GM19324 (cell line): ENCODE results near the gene CDC25B.
"Not testable (repeated sequence)": the region's sequence is repeated elsewhere in the genome, so short reads cannot be mapped to it uniquely, and the experiment has no call there.

Experiments used
- ATAC-seq: cut with Tn5 transposase; IDR thresholded peaks from one replicate; pipeline ENCODE4 v1.9.1; 2021; ENCODE audit warnings: mild to moderate bottlenecking, moderate library complexity; ENCODE audit not compliant: unreplicated experiment, low FRiP score

CDC25B gene

DNA sequence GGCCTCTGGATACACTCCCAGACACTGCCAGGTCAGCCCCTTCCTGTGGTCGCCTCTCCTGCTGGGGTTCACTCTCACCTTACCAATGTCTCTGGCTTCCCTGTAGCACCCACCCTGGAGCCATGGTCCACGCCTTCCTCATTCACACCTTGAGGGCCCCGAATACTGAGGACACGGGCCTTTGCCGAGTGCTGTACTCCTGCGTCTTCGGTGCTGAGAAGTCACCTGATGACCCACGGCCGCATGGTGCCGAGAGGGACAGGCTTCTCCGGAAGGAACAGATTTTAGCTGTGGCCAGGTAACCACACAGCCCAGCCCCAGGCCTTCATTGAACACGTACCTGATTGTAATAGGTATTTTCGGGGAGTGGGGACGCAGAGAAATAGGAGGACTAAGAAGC lies 25.9 kb downstream of the CDC25B start:
- ATAC-seq: no peak

DNA sequence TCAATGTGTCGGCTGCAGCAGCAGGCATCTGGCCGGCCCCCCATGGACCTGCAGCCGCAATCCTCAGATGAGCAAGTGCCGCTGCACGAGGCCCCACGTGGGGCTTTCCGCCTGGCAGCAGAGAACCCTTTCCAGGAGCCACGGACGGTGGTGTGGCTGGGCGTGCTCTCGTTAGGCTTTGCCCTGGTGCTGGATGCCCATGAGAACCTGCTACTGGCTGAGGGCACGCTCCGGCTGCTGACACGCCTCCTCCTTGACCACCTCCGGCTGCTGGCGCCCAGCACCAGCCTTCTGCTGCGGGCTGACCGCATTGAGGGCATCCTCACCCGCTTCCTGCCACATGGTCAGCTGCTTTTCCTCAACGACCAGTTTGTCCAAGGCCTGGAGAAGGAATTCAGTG lies 27.8 kb downstream of the CDC25B start:
- ATAC-seq: no peak

DNA sequence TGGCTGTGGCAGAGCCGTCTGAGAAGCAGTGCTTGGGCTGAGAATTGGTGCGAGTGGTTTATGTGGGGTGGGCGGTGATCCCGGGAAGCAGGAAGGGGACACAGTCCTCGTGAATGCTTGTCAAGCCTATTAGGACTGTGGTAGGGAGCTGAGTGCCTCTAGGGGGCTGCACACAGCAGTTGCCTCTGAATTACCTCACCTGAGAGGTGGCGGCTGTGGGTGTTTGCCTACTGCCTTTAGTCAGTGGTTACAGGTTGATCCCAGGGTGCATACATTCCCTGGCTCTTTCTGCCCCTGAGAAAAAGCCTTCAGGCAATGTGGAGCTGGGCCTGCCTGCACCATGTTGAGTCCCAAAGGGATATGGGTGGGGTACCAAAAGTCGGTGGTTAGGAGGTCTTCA lies 29.4 kb downstream of the CDC25B start:
- no peak for ATAC-seq

DNA sequence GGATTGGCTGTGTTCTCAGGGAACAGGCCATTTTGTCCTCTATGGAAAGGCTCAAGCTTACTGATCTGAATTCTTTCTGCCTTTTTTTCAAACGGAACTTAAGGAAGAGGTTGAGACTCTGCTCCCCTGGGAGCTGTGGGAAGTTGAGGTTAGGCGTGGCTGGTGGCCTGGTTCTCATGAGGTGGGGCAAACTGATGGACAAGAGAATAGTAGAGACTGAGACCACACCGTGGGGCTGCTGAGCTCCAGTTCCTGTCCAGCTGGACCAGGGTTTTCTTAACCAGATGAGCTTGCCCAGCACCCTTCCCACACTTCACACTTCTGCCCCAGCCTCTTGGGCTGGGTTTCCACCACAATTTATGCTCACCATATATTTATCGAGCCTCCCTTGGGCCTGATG lies 30.3 kb downstream of the CDC25B start:
- no peak for ATAC-seq

DNA sequence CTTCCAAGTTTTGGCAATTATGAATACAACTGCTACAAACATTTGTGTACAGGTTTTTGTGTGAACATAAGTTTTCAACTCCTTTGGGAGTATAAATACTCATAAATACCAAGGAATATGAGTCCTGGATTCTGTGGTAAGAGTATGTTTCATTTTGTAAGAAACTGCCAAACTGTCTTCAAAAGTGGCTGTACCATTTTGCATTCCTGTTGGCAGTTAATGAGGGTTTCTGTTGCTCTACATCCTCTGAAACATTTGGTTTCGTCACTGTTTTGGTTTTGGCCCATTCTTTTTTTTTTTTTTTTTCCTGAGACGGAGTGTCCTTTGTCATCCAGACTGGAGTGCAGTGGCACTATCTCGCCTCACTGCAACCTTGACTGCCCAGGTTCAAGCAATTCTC lies 32.7 kb downstream of the CDC25B start:
- ATAC-seq: no peak

DNA sequence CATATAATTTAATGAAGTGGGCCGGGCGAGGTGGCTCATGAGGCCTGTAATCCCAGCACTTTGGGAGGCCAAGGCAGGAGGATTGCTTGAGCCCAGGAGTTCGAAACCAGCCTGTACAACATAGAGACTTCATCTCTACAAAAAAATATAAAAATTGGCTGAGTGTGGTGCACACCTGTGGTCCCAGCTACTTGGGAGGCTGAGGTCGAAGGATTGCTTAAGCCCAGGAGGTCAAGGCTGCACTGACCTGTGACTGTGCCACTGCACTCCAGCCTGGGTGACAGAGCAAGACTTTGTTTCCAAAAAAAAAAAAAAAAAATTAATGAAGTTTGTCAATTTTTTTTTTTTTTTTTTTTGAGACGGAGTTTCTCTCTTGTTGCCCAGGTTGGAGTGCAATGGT lies 33.8 kb downstream of the CDC25B start:
- not testable (repeated sequence) for ATAC-seq

DNA sequence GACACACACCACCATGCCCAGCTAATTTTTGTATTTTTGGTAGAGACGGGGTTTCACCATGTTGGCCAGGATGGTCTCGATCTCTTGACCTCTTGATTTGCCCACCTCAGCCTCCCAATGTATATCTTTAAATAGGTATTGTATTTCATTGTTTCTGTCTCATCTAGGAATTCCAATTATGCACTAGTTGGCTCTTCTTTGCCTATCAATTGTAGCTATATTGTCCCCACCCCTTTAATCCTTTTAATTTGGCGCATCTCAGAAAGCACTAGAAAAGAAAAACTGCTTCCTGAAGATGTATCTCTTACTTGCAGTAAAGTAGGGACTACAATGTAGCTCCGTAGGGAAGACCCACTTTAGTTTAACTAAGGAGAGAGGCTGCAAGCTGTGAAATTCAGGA lies 40.0 kb downstream of the CDC25B start:
- ATAC-seq: no peak

DNA sequence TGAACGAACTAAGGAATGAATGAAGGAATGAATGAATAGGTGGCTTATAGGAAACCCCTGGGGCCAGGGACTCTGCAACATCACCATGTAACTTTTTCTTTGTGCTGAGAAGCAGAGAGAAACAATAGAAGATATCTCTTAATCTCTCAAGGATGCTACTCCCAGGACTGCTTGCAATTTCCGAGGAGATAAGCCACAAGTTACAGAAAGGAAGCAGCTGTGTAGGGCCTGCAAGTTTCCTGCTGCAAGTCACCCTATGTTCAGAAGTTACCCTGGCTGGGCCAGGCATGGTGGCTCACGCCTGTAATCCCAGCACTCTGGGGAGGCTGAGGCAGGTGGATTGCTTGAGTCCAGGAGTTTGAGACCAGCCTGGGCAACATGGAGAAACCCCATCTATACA lies 43.2 kb downstream of the CDC25B start:
- no peak for ATAC-seq

DNA sequence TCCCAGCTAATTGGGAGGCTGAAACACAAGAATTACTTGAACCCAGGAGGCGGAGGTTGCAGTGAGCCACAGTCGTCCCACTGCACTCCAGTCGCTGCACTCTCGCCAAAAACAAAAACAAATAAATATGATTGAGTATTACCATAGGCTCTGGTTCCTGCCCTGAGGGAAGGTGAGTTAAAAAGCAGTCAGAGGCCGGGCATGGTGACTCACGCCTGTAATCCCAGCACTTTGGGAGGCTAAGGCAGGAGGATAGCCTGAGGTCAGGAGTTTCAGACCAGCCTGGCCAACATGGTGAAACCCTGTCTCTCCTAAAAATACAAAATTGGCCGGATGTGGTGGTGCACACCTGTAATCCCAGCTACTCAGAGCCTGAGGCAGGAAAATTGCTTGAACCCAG lies 44.1 kb downstream of the CDC25B start:
- ATAC-seq: not testable (repeated sequence)

DNA sequence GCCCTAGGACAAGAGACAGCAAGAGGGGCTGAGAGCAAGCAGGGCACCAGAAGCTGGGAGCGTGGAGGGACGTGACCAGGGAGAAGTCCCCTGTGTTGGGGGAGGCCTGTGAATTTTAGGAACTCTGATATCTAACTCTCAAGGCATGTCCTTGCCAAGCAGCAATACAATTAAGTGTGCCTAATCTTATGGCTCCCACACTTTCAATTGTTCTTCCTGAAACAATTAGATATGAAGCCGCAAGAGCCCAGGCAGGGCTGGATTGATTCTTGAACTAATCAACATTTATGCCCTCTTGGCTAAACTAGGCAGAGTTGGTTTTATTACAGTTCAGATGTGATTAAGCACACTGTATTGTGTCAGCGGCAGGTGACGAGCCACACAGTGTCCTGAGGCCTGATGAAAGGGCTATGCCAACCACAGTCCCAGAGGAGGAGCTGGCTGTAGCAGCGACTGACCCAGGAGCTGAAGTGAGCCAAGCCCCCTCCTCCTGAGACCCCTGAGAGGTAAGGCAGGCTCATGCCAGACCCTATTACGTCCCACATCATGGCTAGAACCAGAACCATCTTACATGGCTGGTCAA lies 46.3 kb downstream of the CDC25B start:
- no peak for ATAC-seq

DNA sequence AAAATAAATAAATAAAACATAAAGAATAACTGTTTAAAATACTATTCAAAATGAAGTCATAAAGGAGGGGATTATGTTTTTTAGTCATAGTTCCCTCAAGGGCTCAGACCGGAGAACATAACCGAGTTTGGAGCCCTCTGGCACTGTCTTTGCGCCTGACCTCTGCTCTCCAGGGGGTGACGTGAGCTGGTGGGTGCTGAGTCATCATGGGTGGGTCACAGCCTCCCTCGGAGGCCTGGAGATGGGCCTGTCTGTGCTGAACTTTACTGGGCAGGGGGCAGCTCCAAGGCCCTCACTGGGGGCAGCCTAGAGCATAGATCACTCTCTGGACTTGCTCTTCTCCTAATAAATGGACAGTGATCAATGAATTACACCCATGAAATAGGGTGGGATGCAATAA lies 47.4 kb downstream of the CDC25B start:
- no peak for ATAC-seq

DNA sequence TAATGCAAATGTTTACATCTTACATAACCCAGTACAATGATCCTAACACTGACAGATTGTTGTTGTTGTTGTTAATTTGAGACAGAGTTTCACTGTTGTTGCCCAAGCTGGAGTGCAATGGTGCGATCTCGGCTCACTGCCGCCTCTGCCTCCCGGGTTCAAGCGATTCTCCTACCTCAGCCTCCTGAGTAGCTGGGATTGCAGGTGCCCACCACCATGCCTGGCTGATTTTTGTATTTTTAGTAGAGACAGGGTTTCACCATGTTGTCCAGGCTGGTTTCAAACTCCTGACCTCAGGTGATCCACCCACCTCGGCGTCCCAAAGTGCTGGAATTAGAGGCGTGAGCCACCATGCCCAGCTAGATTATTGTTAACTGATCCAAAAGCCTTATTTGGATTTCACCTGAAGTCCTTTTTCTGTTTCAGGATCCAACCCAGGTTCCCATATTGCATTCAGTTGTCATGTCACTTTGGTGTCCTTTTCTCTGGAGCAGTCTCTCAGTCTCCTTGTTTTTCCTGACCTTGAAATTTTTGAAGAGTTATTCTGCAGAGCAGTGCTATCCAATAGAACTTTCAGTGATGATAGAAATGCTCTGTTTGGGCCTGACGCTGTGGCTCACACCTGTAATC lies 48.0 kb downstream of the CDC25B start:
- ATAC-seq: not testable (repeated sequence)

DNA sequence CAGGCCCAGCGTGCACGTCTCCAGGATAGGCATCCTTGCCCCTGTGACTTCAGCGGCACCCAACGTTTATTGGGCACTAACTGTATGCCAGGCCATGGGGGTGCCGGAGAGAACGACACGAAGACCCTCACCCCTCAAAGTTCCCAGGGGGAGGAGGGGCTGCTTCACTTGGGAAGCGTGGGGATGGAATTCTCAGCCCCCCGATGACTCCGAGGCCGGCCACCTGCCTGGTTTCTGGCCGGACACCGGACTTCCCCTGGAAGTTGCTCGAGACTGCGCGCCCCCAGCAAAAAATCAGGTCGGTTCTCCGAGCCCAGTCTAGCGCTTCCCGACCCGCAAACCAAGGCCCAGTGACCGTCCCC lies 50.2 kb downstream of the CDC25B start:
- peak; percentile 13 for ATAC-seq

DNA sequence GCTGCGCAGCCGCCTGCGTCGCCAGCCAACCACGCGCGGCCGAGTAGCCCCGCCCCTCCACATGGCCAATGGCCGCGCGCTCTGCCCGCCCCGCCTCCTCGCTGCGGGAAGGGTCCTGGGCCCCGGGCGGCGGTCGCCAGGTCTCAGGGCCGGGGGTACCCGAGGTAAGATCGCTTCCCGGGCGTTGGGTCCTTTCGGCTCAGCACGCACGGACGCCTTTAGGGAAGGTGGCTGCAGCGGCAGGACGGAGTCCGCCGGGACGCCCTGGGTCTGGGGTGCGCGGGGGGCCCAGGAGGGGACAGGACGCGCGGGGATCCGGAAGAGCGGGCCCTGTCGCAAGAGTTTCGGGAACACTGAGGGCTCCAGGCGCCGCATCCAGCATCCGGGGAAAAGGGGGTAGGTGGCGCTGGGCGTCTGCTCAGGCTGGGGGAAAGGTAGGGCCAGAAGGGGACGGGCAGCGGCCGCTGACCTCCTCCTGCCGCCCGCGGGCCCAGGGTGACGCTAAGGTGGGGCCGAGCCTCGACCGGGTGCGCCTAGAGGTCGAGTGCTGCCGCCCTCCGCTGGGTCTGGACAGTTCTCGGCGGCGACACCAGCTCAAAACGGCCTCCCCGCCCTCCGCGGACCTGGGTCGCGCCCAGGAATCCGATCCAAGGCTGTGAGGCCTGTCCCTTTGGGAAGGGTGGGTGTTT lies 50.8 kb downstream of the CDC25B start, which contains the start of gene MAVS:
MAVS (plus strand) TSS at position 95 of the 689 bp plus-strand sequence. CDS start 7,791 bp downstream, outside the sequence.
- peak; percentile 94 for ATAC-seq

DNA sequence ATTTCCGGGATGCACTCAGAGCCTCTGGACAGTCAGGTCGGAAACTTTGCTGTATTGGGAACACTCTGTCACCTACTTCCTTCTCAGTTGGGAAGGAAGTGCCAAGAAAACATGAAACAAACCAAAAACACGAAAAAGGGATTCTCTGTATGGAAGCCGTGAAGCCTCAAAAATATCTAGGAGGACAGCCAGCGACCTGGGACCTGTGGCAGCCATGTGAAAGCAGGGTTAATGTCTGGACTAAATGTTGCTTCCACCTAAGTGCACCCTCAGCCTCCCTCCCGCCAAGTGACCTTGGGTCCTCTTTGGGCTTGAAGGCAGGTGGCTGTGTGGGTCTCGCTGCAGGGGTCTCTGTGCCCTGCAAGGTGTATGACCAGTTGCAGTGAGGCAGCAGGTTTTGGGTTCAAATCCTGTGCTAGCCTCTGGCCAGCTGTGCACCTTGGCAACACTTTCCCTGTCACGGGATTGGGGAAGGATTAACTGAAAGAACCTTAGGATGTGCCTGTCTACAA lies 51.4 kb downstream of the CDC25B start:
- no peak for ATAC-seq

DNA sequence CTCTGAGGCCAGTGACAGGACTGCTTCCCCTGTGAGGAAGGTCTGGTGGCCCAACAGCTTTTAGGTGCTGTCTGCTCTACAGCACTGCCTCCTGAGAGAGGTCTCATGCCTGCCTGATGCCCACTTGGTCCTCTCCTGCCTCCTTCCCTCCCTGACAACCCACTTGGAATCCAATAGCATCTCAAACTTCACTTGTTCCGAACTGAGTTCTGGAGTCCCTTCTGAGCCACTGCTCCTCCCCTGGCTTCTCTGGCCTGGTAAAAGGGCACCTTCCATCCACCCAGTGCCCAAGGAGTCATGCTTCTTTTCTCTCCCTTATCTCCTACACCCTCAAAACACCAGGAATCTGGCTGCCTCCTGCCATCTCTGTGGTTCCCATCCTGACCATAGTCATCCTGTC lies 52.5 kb downstream of the CDC25B start:
- no peak for ATAC-seq

DNA sequence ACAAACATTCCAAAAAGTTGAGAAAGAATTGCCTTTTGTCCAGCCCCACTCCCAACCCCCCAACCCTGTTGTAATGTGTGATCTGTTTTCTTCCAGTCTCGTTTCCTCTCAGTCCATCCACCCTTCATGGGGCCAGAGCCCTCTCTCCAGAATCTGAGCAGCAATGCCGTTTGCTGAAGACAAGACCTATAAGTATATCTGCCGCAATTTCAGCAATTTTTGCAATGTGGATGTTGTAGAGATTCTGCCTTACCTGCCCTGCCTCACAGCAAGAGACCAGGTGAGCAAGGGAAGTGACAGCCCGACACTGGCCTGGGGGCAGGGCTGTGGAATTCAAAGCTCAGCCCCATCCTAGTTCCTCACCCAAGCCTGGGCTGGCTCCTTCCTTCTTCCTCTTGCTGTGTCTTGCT lies 58.4 kb downstream of the CDC25B start:
- ATAC-seq: no peak
